Mesodermal cell (in vitro differentiated cells): ENCODE data around the gene RAMP1.
"Not testable (repeated sequence)": the region's sequence is repeated elsewhere in the genome, so short reads cannot be mapped to it uniquely, and the experiment has no call there.

Experiments
- H3K27ac ChIP-seq: 2 replicates; pipeline ENCODE4 v1.7.0; 2013; ENCODE audit warnings: mild to moderate bottlenecking, low read depth, low read length, moderate library complexity; ENCODE audit not compliant: severe bottlenecking
- H3K36me3 ChIP-seq: 2 replicates; pipeline ENCODE4 v1.7.1; 2013; ENCODE audit warnings: mild to moderate bottlenecking, low read length, moderate library complexity; ENCODE audit not compliant: control insufficient read depth, insufficient read depth
- H3K4me1 ChIP-seq: one replicate; pipeline ENCODE4 v1.7.1; 2013; ENCODE audit warnings: mild to moderate bottlenecking, low read length; ENCODE audit not compliant: insufficient read depth, control insufficient read depth, poor library complexity, severe bottlenecking
- H3K4me3 ChIP-seq: 2 replicates; pipeline ENCODE4 v1.7.0; 2013; ENCODE audit warnings: low read length, control low read depth, mild to moderate bottlenecking; ENCODE audit not compliant: insufficient read depth, poor library complexity, severe bottlenecking; ENCODE audit errors: extremely low read depth
- H3K9me3 ChIP-seq: 2 replicates; pipeline ENCODE4 v1.7.1; 2013; ENCODE audit warnings: mild to moderate bottlenecking, low read length, moderate library complexity; ENCODE audit not compliant: control insufficient read depth
- WGBS, 2 experiments: methylation state at CpG; one replicate each; pipeline ENCODE4 v1.1.5; 2013; ENCODE audit warnings: missing lambda C conversion rate in 2 of 2; ENCODE audit not compliant: insufficient coverage in 2 of 2; 5-methylcytosine and 5-hydroxymethylcytosine counted together

Gene RAMP1

GRCh38 chr2:237835372-237835771 is 24.1 kb upstream of the RAMP1 start:
- H3K9me3 ChIP-seq, result no peaks in the 10 kb centered on the region
- no peaks in the 10 kb centered on the region for H3K4me1 ChIP-seq
- H3K27ac ChIP-seq, result no peak overlapping the region
- no peaks in the 10 kb centered on the region for H3K36me3 ChIP-seq
- 87 to 97% methylated on average over 3 of the region's 3 CpGs for WGBS, 2 experiments
- no peak overlapping the region for H3K4me3 ChIP-seq

GRCh38 chr2:237841051-237841450 is 18.4 kb upstream of the RAMP1 start:
- no peaks in the 10 kb centered on the region for H3K9me3 ChIP-seq
- 60 to 89% methylated on average over 1 to 3 of the region's 4 CpGs for WGBS, 2 experiments
- H3K27ac ChIP-seq, result no peak overlapping the region
- no peaks in the 10 kb centered on the region for H3K36me3 ChIP-seq
- H3K4me3 ChIP-seq, result no peak overlapping the region
- H3K4me1 ChIP-seq, result no peaks in the 10 kb centered on the region

GRCh38 chr2:237848940-237849339 is 10.5 kb upstream of the RAMP1 start:
- 97 to 98% methylated on average over 11 to 12 of the region's 12 CpGs for WGBS, 2 experiments
- H3K4me1 ChIP-seq, H3K9me3 ChIP-seq, H3K36me3 ChIP-seq, H3K4me3 ChIP-seq, H3K27ac ChIP-seq: not testable (repeated sequence)

- Histone ChIP-seq H3K4me1 (peaks cover 4% of the 10 kb centered on the region), H3K27ac (no peak overlapping the region), H3K36me3 (no peaks in the 10 kb centered on the region), H3K4me3 (no peak overlapping the region), H3K9me3 (peaks cover 3% of the 10 kb centered on the region)
- no CpG with 5 or more reads among the region's 3 CpGs for WGBS, 2 experiments
Measured at GRCh38 chr2:237854295-237854694, 5.1 kb upstream of the RAMP1 start.

GRCh38 chr2:237857791-237858190 is 1.6 kb upstream of the RAMP1 start:
- Histone ChIP-seq H3K27ac (no peak overlapping the region), H3K4me1 (peaks cover 16% of the 10 kb centered on the region), H3K9me3 (no peaks in the 10 kb centered on the region), H3K36me3 (no peaks in the 10 kb centered on the region), H3K4me3 (no peak overlapping the region)
- 85 to 87% methylated on average over 7 to 8 of the region's 8 CpGs for WGBS, 2 experiments

- H3K36me3 ChIP-seq, result no peaks in the 10 kb centered on the region
- H3K4me3 ChIP-seq, result no peak overlapping the region
- WGBS, 2 experiments, result 50 to 56% methylated on average over 11 to 14 of the region's 14 CpGs
- no peak overlapping the region for H3K27ac ChIP-seq
- H3K9me3 ChIP-seq, result no peaks in the 10 kb centered on the region
- H3K4me1 ChIP-seq, result peaks cover 16% of the 10 kb centered on the region
Measured at GRCh38 chr2:237858294-237859081, 935 bp upstream of the RAMP1 start.

- peak overlapping the region; percentile 11 for H3K4me3 ChIP-seq
- H3K27ac ChIP-seq, result no peak overlapping the region
- no peaks in the 10 kb centered on the region for H3K9me3 ChIP-seq
- no peaks in the 10 kb centered on the region for H3K36me3 ChIP-seq
- 63 to 67% methylated on average over 15 of the region's 15 CpGs for WGBS, 2 experiments
- peaks cover 22% of the 10 kb centered on the region for H3K4me1 ChIP-seq
Measured at GRCh38 chr2:237859082-237859433, 365 bp upstream of the RAMP1 start.

- Histone ChIP-seq H3K9me3 (no peaks in the 10 kb centered on the region), H3K4me1 (peaks cover 35% of the 10 kb centered on the region), H3K27ac (no peak overlapping the region), H3K4me3 (no peak overlapping the region), H3K36me3 (no peaks in the 10 kb centered on the region)
- 75 to 78% methylated on average over 15 to 21 of the region's 22 CpGs for WGBS, 2 experiments
Measured at GRCh38 chr2:237860273-237860935, 981 bp downstream of the RAMP1 start.

- peaks cover 51% of the 10 kb centered on the region for H3K4me1 ChIP-seq
- H3K9me3 ChIP-seq, result no peaks in the 10 kb centered on the region
- H3K36me3 ChIP-seq, result no peaks in the 10 kb centered on the region
- 93 to 96% methylated on average over 9 to 11 of the region's 11 CpGs for whole genome bisulfite sequencing, 2 experiments
- H3K4me3 ChIP-seq, result no peak overlapping the region
- H3K27ac ChIP-seq, result no peak overlapping the region
Measured at GRCh38 chr2:237861875-237862527, 2.6 kb downstream of the RAMP1 start.

- WGBS, 2 experiments, result 88 to 95% methylated on average over 5 to 7 of the region's 8 CpGs
- Histone ChIP-seq H3K27ac (no peak overlapping the region), H3K9me3 (no peaks in the 10 kb centered on the region), H3K4me3 (no peak overlapping the region), H3K36me3 (no peaks in the 10 kb centered on the region), H3K4me1 (peaks cover 54% of the 10 kb centered on the region)
Measured at GRCh38 chr2:237862528-237862895, 3.1 kb downstream of the RAMP1 start.

- Histone ChIP-seq H3K36me3 (no peaks in the 10 kb centered on the region), H3K9me3 (no peaks in the 10 kb centered on the region), H3K27ac (no peak overlapping the region), H3K4me1 (peaks cover 57% of the 10 kb centered on the region), H3K4me3 (no peak overlapping the region)
- 71 to 94% methylated on average over 1 to 2 of the region's 4 CpGs for WGBS, 2 experiments
Measured at GRCh38 chr2:237863102-237863511, 3.7 kb downstream of the RAMP1 start.
